ENCODE results near the gene ACSS2.

Gene ACSS2

DNA sequence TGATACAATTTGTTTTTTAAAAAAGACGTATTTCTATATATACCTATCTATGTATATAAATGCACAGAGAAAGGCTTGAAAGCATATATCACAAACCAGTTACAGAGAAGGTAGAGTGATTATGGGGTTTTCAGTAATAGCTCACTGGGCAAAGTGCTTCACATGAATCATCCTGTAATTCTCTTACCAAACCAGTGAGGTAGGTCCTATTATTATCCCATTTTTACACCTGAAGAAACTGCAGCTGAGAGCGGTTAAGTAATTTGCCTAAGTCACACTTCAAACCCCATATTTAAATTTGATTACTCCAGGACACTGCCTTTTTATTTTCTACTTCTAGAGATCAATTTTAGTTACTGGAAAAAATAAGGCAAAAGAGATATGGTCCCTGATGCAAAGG is 74.8 kb downstream of the ACSS2 start:
- DNase-seq = no peak

- no peak for DNase-seq
Measured at GRCh38 chr20:34951652-34952051, 75.2 kb downstream of the ACSS2 start.

DNA sequence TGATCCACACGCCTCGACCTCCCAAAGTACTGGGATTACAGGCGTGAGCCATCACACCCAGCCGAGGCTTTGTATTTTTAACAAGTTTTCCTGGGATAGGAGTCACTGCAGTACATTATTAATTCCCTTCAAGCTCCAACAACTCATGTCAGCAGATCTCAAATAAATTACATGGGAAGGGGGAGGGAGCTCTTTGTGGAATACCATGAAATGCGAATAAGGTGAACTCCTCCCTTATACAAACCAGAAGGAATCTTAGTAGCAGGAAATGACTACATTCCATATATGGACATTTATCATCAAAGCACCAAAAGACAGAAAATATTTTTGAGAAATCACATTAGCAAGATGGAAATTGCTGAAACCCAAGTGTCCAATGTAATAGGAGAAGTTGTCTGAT is 76.3 kb downstream of the ACSS2 start:
- DNase-seq = no peak

DNA sequence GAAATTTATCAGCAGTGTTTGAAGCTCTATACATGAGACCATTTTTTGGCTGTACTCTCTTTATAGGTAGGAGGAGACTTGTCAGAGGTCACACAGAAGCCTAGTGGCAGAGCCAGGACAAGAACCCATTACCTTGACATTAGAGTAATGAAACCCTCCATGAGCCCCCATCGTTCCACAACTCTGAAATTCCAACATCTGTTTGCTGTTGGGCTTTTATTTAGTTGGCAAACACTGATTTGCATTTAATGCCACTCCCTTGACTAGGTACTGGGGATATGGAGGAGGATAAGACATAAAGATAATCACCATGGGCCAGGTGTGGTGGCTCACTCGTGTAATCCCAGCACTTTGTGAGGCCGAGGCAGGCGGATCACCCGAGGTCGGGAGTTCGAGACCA is 77.5 kb downstream of the ACSS2 start:
- no peak for DNase-seq

- peak in 1 of 2 experiments; percentile 34 for DNase-seq
Measured at GRCh38 chr20:34954904-34955230, 78.5 kb downstream of the ACSS2 start.

GRCh38 chr20:34955231-34956040 is 79.0 kb downstream of the ACSS2 start, which contains the start of the genes GSS and MYH7B:
TSS of gene GSS (minus strand) at chr20:34955806. CDS start at chr20:34951852, 3,954 bp downstream.
TSS of gene MYH7B (plus strand) at chr20:34955868. CDS start at chr20:34978006, 22,138 bp downstream.
- peak; percentile 62 to 80 for DNase-seq

GRCh38 chr20:34956041-34956458 is 79.6 kb downstream of the ACSS2 start:
- peak in 1 of 2 experiments; percentile 60 for DNase-seq

DNA sequence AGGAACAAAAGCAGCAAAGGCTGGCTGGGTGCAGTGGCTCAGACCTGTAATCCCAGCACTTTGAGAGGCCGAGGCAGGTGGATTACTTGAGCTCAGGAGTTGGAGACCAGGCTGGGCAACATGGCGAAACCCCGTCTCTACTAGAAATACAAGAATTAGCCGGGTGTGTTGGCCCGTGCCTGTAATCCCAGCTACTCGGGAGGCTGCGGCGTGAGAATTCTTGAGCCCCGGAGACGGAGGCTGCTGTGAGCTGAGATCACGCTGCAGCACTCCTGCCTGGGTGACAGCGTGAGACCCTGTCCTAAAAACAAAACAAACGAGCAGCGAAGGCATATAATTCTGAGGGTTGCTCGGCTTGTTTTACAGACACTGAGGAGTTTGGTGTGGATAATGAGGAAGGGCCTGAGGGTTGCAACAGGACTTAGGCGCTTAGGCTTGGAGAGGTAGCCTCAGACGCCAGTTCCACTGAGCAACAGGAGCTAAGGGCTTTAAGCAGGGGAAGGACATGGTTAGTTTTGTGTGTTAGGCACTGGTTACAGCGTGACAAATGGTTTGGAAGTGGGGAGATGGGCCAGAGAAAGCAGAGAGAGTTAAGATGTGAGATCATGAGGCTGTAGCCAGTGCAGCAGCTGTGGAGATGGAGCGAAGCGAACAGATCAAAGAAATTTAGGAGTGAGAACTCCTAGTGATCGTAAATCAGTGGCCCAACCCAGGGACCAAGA is 80.5 kb downstream of the ACSS2 start:
- no peak for DNase-seq

GRCh38 chr20:34964486-34964885 is 88.1 kb downstream of the ACSS2 start:
- no peak for DNase-seq

- DNase-seq = no peak
Measured at GRCh38 chr20:34965051-34965450, 88.6 kb downstream of the ACSS2 start.

DNA sequence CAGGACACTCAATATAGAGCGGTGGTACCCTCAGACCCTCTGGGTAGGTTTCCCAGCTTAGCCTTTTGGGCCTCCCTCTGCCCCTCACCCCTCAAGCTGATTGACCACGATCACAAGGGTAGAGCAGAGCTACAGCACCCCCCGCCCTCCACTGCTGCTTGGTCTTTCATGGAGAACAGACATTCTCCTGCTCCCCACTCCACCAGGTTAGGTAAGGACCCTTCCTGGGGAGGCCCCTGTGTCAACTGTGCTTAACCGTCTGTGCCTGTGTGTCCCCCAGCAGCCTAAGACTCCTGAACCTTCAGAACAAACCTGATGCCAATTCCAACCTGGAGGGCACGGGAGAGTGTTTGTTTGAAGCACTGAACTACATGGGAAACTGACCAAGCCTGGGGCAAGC is 91.0 kb downstream of the ACSS2 start:
- DNase-seq = no peak

DNA sequence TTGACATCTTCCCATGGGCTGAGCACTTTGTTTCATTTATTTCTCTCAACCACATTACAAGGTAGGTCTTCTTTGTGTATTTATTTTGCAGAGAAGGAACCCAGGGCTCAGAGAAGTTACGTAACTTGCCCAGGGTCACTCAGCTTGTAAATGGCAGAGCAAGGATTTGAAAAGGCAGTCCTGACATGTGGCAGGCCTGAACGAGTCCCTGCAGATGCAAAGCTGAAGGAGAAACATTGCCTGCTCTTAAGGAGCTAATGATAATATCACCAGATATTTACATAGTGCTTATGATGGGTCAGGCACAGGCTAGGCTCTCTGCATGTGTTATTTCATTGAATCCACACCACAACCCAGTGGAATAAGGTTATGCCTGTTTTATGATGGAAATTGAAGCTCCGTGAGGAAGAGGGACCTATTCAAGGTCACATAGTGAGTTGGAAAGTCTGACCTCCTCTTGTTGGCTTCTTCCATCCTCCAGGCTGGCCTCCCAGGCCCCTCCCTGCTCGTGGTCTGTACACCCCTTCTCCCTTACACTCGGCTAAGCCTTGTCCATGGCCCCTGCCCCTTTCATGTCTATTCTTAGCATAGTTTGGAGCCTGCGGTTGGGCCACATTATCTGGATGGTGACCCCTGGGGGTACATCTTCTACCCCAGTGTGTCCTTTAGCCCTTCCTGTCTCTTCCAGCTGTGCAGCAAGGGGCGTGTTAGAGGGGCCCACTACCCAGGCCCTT is 91.8 kb downstream of the ACSS2 start:
- no peak for DNase-seq

GRCh38 chr20:34970193-34970840 is 93.9 kb downstream of the ACSS2 start:
- no peak for DNase-seq

DNA sequence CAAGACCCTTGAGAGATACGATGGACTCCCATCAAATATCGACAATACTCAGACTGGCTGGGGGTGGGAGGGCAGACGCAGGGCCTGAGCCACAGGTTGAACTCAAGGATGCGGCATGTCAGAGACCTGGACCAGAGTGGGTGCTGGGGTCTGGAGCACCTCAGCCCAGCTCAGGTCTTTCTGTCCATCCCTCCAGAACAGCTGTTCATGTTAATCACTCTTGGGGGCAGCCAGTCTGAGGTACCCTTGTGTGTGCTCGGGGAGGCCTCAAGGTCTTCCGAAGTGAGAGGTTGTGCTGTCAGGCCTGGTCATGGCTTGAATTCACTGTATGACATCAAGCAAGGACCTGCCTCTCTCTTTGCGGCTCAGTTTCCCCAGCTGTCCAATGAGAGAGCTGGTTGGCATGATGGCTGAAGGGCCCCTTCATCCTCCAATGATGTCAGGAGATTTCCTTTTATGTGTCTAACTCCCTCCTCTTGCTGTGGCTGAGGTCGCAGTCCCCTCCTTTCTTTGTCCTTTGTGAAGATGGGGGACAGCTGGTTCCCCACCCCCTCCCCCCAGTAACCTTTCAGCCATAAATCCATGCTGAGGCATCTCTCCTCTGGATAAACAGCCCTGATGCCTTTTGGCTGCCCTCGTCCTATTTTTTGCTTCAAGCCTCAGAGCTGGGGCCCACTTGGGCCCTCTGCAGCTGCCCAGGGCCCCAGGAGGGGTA is 94.6 kb downstream of the ACSS2 start:
- DNase-seq = no peak

- no peak for DNase-seq
Measured at GRCh38 chr20:34971561-34972235, 95.3 kb downstream of the ACSS2 start.

GRCh38 chr20:34974246-34974645 is 97.8 kb downstream of the ACSS2 start:
- no peak for DNase-seq

DNA sequence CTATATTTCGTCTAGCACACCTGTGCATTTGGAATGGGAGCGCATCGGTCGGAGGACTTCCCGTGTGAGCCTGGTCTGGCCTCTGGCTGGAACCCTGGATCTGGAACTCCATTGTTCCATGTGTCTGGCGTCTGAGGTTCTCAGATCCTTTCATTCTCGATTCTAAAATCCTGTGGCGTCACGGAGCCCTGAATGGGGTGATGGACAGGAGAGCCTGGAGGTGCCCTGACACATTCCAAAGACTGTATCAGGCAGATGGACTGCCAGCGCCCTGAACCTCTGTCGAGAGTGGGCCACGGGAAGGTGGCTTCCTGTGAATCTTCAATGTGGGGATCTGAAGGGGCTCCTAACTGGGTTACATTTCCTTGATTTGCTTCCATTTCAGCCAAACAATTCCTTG is 99.9 kb downstream of the ACSS2 start:
- no peak for DNase-seq
